Prostate gland (tissue), 2 donors: ENCODE data around the gene ANKRD44. TPM values are rescaled to one million over a fixed set of nuclear protein-coding genes. Genes with fewer than 3 reads are reported as not detected.

Experiments used
- DNase-seq: peaks from one replicate; pipeline ENCODE4 v3.0.0-alpha.2; 2019; ENCODE audit warnings: low spot score
- H3K27ac ChIP-seq, 2 donors: fragments of 200-600 bp; sonication (generic); 2 replicates each; pipeline ENCODE4 v1.5.1; 2017 to 2019
- H3K27me3 ChIP-seq: fragments of 200-600 bp; sonication (generic); replicated peaks from 2 replicates; pipeline ENCODE4 v1.5.1; 2019; ENCODE audit not compliant: insufficient read depth
- H3K36me3 ChIP-seq, 2 donors: fragments of 200-600 bp; sonication (generic); 1 replicate in 1 of 2; 2 replicates in 1 of 2; pipeline versions ENCODE4 v1.5.1 to v1.8.1; 2017 to 2019
- H3K4me1 ChIP-seq: fragments of 200-600 bp; sonication (generic); replicated peaks from 2 replicates; pipeline ENCODE4 v1.5.1; 2019
- H3K4me3 ChIP-seq, 2 donors: fragments of 200-600 bp; sonication (generic); 2 replicates each; pipeline ENCODE4 v1.5.1; 2017 to 2019
- H3K9me3 ChIP-seq: fragments of 200-600 bp; sonication (generic); 2 replicates; pipeline ENCODE4 v1.5.1; 2017
- CTCF ChIP-seq, 4 experiments: fragments of 200-600 bp in 2 of 4; fragments of 450-650 bp in 2 of 4; sonication (generic) in 2 of 4; IDR thresholded peaks; 1 replicate in 3 of 4; 2 replicates in 1 of 4; pipeline ENCODE4 v1.5.1; 2016 to 2019; ENCODE audit warnings: antibody characterized with exemption in 4 of 4, mild to moderate bottlenecking in 2 of 4, moderate library complexity in 2 of 4
- POLR2A ChIP-seq: fragments of 450-650 bp; IDR thresholded peaks from one replicate; pipeline ENCODE4 v1.6.1; 2016; ENCODE audit warnings: antibody characterized with exemption, mild to moderate bottlenecking
- POLR2AphosphoS5 ChIP-seq: sonication (generic); formaldehyde crosslinking; IDR thresholded peaks from one replicate; pipeline ENCODE4 v1.6.1; 2017; ENCODE audit warnings: antibody characterized with exemption
- WGBS: methylation state at CpG from one replicate; pipeline ENCODE4 v1.1.5; 2018; 5-methylcytosine and 5-hydroxymethylcytosine counted together
- intact Hi-C: fragments of 100-400 bp; cut with DNase I; formaldehyde crosslinking; loops from one replicate; pipeline ENCODE4 v1.14.2; 2022
- total RNA-seq, 2 donors: library from RNA; depleted of rRNA; stranded (reverse); fragments of >200 nt; gene quantifications; one replicate each; pipeline ENCODE4 v1.1.0, GENCODE V29; 2016

ANKRD44 gene
- total RNA-seq, 2 donors from 2014 or later = 6.0 to 11.2 TPM

- TF ChIP-seq POLR2A (no peak), CTCF (IDR thresholded peaks at IDR 0.05) (no peak), POLR2AphosphoS5 (no peak)
- Histone ChIP-seq H3K27me3 (no peaks in the 10 kb centered on the region), H3K4me3 (no peak overlapping the region), H3K27ac (no peak overlapping the region), H3K9me3 (no peaks in the 10 kb centered on the region), H3K36me3 (no peaks in the 10 kb centered on the region), H3K4me1 (no peaks in the 10 kb centered on the region)
- WGBS = 95% methylated on average over 4 of the region's 4 CpGs
- intact Hi-C loops = no loop called here
- DNase-seq = no peak
These were observed 315.8 kb downstream of the ANKRD44 start for GRCh38 chr2:196994764-196995163.

- no peaks in the 10 kb centered on the region for H3K36me3 ChIP-seq
- WGBS = 94% methylated on average over 6 of the region's 6 CpGs
- intact Hi-C loops = no loop called here
- no peak overlapping the region for H3K4me3 ChIP-seq
- TF ChIP-seq CTCF (IDR thresholded peaks at IDR 0.05) = no peak
- no peak for TF ChIP-seq POLR2A
- no peak for TF ChIP-seq POLR2AphosphoS5
- no peaks in the 10 kb centered on the region for H3K9me3 ChIP-seq
- DNase-seq = no peak
- H3K27ac ChIP-seq = no peak overlapping the region
- H3K4me1 ChIP-seq = no peaks in the 10 kb centered on the region
- H3K27me3 ChIP-seq = no peaks in the 10 kb centered on the region
These were observed 317.0 kb downstream of the ANKRD44 start for GRCh38 chr2:196993617-196994016.

DNA sequence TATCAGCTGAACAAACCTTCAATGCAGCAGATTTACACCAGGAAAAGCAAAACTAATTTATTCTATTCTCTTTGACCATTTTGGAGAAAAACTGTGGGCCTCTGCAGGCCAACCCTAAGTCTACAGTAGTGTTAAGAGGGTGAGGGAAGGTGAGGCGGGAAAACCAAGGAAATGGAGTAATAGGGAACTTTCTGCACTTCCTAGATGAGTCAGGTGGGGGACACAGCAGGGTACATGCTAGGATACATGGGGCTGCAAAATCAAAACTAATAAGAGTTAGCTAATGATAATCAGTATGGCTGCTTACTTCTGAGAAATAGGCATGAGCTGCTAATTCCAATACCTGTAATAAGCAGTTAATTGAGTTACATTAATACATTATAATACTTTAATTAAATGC is 318.1 kb downstream of the ANKRD44 start:
- TF ChIP-seq CTCF (IDR thresholded peaks at IDR 0.05) (no peak), POLR2A (no peak), POLR2AphosphoS5 (no peak)
- WGBS = 92% methylated on average over 1 of the region's 1 CpG
- intact Hi-C loops = no loop called here
- Histone ChIP-seq H3K36me3 (no peaks in the 10 kb centered on the region), H3K27me3 (no peaks in the 10 kb centered on the region), H3K27ac (no peak overlapping the region), H3K4me3 (no peak overlapping the region), H3K4me1 (no peaks in the 10 kb centered on the region), H3K9me3 (no peaks in the 10 kb centered on the region)
- no peak for DNase-seq

- no peak overlapping the region for H3K27ac ChIP-seq
- no peak overlapping the region for H3K4me3 ChIP-seq
- intact Hi-C loops = no loop called here
- DNase-seq = no peak
- no peak for TF ChIP-seq CTCF (IDR thresholded peaks at IDR 0.05)
- TF ChIP-seq POLR2A = no peak
- no peak for TF ChIP-seq POLR2AphosphoS5
- no peaks in the 10 kb centered on the region for H3K36me3 ChIP-seq
- no peaks in the 10 kb centered on the region for H3K9me3 ChIP-seq
- no peaks in the 10 kb centered on the region for H3K27me3 ChIP-seq
- H3K4me1 ChIP-seq = no peaks in the 10 kb centered on the region
- 89% methylated on average over 10 of the region's 10 CpGs for WGBS
These were observed 319.7 kb downstream of the ANKRD44 start for GRCh38 chr2:196990788-196991461.

GRCh38 chr2:196990092-196990491 is 320.5 kb downstream of the ANKRD44 start:
- Histone ChIP-seq H3K4me1 (no peaks in the 10 kb centered on the region), H3K9me3 (no peaks in the 10 kb centered on the region), H3K27ac (no peak overlapping the region), H3K36me3 (no peaks in the 10 kb centered on the region), H3K4me3 (no peak overlapping the region), H3K27me3 (no peaks in the 10 kb centered on the region)
- DNase-seq = no peak
- intact Hi-C loops = no loop called here
- TF ChIP-seq POLR2A (no peak), CTCF (IDR thresholded peaks at IDR 0.05) (no peak), POLR2AphosphoS5 (no peak)
- WGBS = 93% methylated on average over 1 of the region's 1 CpG
